LNCaP clone FGC (cell line): ENCODE measurements around the gene LRRC8E.

Source experiments
- DNase-seq: peaks from one replicate; pipeline ENCODE4 v3.0.0-alpha.2; 2011; ENCODE audit warnings: low read depth
- H3K4me3 ChIP-seq: 2 replicates; pipeline ENCODE4 v1.5.1; 2011; ENCODE audit warnings: mild to moderate bottlenecking, low read depth, low read length, control low read depth
- TF ChIP-seq, protein P1 (sequence below): IDR thresholded peaks from 2 replicates; pipeline ENCODE4 v1.5.1; 2012; ENCODE audit warnings: mild to moderate bottlenecking; ENCODE audit not compliant: control insufficient read depth, insufficient read depth; ENCODE audit errors: extremely low read depth

LRRC8E gene

DNA sequence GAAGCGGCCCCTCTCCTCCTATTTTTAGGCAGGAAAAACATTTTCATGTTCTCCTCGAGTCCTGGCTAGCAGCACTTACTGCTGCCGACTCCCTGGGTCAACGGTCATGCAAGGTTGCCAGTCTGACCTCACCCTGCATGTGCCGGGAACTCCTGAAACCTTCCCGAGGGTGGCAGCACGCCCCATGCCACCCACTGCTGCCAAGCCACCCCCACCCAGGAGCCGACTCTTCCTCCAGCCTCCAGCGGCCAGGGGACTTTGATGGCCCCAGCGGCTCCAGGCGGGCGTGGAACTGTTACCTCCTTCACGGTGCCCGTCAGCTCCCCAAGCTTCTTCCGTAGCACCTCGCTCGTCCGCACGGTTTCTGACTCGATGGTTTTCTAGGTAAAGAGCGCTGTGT is 46.5 kb downstream of the LRRC8E start:
- no peak for DNase-seq
- no peak overlapping the region for H3K4me3 ChIP-seq
- TF ChIP-seq, protein P1, sequence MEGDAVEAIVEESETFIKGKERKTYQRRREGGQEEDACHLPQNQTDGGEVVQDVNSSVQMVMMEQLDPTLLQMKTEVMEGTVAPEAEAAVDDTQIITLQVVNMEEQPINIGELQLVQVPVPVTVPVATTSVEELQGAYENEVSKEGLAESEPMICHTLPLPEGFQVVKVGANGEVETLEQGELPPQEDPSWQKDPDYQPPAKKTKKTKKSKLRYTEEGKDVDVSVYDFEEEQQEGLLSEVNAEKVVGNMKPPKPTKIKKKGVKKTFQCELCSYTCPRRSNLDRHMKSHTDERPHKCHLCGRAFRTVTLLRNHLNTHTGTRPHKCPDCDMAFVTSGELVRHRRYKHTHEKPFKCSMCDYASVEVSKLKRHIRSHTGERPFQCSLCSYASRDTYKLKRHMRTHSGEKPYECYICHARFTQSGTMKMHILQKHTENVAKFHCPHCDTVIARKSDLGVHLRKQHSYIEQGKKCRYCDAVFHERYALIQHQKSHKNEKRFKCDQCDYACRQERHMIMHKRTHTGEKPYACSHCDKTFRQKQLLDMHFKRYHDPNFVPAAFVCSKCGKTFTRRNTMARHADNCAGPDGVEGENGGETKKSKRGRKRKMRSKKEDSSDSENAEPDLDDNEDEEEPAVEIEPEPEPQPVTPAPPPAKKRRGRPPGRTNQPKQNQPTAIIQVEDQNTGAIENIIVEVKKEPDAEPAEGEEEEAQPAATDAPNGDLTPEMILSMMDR: no peak

DNA sequence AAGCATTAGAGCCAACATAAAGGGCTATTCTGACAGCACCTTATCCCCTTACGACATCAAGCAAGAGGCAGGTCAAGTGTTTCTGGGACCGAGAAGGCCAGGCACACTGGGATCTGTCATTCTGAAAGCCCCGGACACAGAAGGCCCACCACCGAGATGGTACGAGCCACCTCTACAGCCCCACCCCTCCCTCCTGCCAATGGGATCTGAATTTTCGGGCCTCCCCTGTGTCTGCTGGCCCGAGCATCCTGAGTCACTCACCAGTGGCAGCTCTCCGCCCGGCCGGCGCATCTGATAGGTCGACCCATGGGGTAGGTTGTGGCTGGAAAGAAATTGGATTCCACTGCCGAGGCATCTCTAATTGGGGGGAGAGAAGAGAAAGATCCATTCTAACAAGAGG is 52.5 kb downstream of the LRRC8E start:
- no peak overlapping the region for H3K4me3 ChIP-seq
- TF ChIP-seq, protein P1: no peak
- DNase-seq: no peak

DNA sequence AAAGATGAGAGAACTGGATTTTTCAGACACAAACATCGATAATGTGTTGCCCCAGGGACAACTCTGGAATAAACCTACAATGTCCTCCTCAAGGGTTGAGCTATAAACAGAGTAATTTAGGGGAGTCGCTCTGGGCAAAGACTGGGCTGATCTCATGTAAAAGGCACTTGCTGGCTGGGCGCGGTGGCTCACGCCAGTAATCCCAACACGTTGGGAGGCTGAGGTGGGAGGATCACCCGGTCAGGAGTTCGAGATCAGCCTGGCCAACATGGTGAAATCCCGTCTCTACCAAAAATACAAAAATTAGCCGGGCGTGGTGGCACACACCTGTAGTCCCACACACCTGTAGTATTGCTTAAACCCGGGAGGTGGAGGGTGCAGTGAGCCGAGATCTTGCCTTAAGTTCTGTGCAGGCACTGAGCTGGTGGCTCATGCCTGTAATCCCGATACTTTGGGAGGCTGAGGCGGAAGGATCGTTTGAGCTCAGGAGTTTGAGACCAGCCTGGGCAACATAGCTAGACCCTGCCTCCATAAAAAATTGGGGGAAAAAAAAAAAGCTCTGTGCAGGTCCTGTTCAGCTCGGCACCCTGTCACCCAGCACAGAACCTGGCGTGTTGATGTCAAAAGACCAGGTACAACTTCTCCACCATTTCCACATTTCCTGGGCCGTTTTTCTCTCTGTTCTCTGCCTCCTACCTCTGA is 53.7 kb downstream of the LRRC8E start:
- TF ChIP-seq, protein P1: no peak
- DNase-seq: no peak
- peak overlapping the region; percentile 85 for H3K4me3 ChIP-seq

DNA sequence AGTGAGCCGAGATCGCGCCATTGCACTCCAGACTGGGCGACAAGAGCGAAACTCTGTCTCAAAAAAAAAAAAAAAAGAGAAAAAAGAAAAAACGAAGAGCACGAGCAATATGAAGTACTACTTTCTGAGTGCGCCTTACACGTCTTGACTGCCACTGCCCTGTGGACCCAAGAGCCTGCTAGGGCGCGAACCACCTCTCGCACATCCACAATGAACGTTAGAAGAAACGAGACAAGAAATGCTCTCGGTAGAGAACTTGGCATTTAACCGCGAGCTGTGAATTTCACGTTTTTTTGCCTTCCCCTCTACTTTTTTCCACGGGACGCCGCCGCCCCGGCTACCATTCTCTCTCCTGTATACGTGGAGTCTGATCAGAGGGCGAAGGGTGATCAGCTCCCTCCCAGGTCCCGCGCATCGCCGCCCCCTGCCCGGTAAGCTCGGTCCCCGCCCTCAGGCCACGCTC is 54.7 kb downstream of the LRRC8E start:
- H3K4me3 ChIP-seq: peak overlapping the region; percentile 85
- DNase-seq: no peak
- TF ChIP-seq, protein P1: no peak

DNA sequence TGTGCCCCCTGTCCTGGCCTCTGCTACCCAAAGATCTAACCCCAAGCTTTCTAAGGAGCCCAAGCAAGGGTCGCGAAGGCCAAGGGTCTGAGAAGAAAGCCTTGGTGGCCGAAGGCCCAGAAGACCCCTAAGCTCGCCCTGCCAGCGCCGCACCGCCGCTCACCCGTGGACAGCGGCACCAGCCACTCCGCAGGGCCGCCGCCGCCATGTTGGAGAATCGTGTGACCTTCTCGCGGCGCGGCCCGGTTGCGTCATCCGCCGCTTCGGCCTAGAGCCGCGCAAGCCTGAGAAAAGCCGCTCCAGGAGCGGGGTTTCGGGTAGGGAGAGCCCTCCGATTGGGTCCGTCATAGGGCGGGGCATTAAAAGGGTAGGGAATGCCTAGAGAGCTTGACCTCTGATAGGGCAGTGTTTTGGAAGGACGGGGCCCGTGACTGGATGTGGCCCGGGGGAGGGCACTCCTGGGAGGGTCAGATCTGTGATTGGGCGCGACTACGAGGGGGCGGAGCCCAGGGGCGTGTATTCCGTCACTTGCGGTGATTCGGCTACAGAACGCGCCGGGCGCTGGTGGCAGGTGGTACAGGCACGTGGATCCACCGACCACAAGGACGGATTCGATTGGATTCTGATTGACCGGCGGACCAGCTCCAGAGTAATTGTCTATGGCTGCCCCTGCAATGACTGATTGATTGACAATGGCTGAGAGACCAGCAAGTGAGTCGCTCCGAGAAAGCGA is 55.3 kb downstream of the LRRC8E start, which contains the start of gene TIMM44:
TIMM44 (minus strand) TSS at position 223 of the 733 bp plus-strand sequence; CDS start at position 208, 15 bp downstream.
- DNase-seq: peak; percentile 99
- TF ChIP-seq, protein P1: no peak
- H3K4me3 ChIP-seq: peak within 1 kb of the TSS; percentile 85

DNA sequence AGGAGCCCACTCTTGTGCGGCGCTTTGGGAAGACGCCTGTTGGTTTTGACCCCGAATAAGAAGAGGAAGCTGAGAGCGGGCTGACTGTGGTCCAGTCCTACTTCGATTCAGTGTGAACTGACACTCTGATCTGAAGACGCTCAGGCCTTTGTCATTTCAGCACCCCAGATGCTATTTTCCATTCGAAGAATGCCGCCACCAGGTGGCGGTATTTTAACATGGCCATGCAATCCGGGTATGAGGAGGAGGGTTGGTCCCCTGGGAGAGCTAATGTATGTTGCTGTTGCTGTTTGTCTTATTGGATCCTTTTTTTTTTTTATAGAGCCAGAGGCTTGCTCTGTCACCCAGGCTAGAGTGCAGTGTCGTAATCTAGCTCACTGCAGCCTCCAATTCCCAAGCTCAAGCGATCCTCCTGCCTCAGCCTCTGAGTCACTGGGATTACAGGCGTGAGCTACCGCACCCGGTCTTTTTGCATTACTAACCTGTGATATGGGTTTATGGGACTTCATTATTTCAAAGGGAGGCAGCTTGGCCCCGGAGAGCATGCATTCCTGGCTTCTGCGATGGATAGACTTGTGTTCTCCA is 56.0 kb downstream of the LRRC8E start:
- H3K4me3 ChIP-seq: peak overlapping the region; percentile 85
- peak; percentile 84 for DNase-seq
- TF ChIP-seq, protein P1: peak; percentile 79
